GM13976 (cell line): ENCODE results near the gene DISC1.
"Not testable (repeated sequence)": the region's sequence is repeated elsewhere in the genome, so short reads cannot be mapped to it uniquely, and the experiment has no call there.

Source experiments
- DNase-seq: peaks from one replicate; pipeline ENCODE4 v3.0.0; 2012; ENCODE audit warnings: low spot score
- CTCF ChIP-seq: IDR thresholded peaks from 2 replicates; pipeline ENCODE4 v1.5.1; 2012; ENCODE audit warnings: borderline replicate concordance, mild to moderate bottlenecking; ENCODE audit not compliant: insufficient read depth; ENCODE audit errors: extremely low read depth, missing control alignments, control extremely low read depth
- in situ Hi-C: fragments of 300-500 bp; cut with MboI; formaldehyde crosslinking; loops from one replicate; pipeline ENCODE4 v1.12.0; 2022; ENCODE audit warnings: low sequenced_read_pairs, mixed read lengths, inconsistent platforms; ENCODE audit not compliant: unreplicated experiment

DISC1 gene

GRCh38 chr1:231668826-231669225, 42.2 kb downstream of the DISC1 start:
- in situ Hi-C loops: no loop called here
- no peak for TF ChIP-seq CTCF

GRCh38 chr1:231669864-231670621, 43.5 kb downstream of the DISC1 start:
- DNase-seq, in situ Hi-C loops: not testable (repeated sequence)

More at GRCh38 chr1:231668826-231669225, 42.2 kb downstream of the DISC1 start:
- no peak for DNase-seq

- TF ChIP-seq CTCF: no peak
- no peak for DNase-seq
- in situ Hi-C loops: no loop called here
These were observed 44.2 kb downstream of the DISC1 start for GRCh38 chr1:231670755-231671154.

- no peak for DNase-seq
- no peak for TF ChIP-seq CTCF
- in situ Hi-C loops: no loop called here
These were observed 48.0 kb downstream of the DISC1 start for GRCh38 chr1:231674575-231674974.

- no peak for TF ChIP-seq CTCF
- no peak for DNase-seq
- in situ Hi-C loops: no loop called here
These were observed 49.9 kb downstream of the DISC1 start for GRCh38 chr1:231676487-231676886.

- in situ Hi-C loops: no loop called here
These were observed 50.9 kb downstream of the DISC1 start for GRCh38 chr1:231677442-231677841.

More at GRCh38 chr1:231677442-231677841, 50.9 kb downstream of the DISC1 start:
- TF ChIP-seq CTCF: no peak
- no peak for DNase-seq
